AG04449 (cell line): ENCODE results near the gene FOXP1.
"Not testable (repeated sequence)": the region's sequence is repeated elsewhere in the genome, so short reads cannot be mapped to it uniquely, and the experiment has no call there.

Source experiments
- CTCF ChIA-PET: fragments of 350-600 bp; formaldehyde crosslinking; extraction: SDS; loops from one replicate; lab custom pipeline; 2021; ENCODE audit warnings: antibody characterized with exemption; lab: Yijun Ruan, JAX
- POLR2A ChIA-PET: fragments of 400-600, 350-600 bp; formaldehyde crosslinking; extraction: SDS; loops from one replicate; lab custom pipeline; 2020; ENCODE audit warnings: antibody characterized with exemption, inconsistent platforms; lab: Yijun Ruan, JAX
- DNase-seq: peaks from one replicate; pipeline ENCODE4 v3.0.0-alpha.2; 2010; ENCODE audit warnings: low read depth, low spot score
- H3K4me3 ChIP-seq: 2 replicates; pipeline ENCODE4 v1.5.1; 2011; ENCODE audit warnings: low read depth, mild to moderate bottlenecking, control low read depth, low read length
- TF ChIP-seq, protein P1 (sequence below): IDR thresholded peaks from one replicate; pipeline ENCODE4 v1.5.1; 2011; ENCODE audit warnings: mild to moderate bottlenecking, moderate library complexity, low read length, control low read depth, inconsistent platforms; ENCODE audit not compliant: insufficient read depth; ENCODE audit errors: missing control alignments

Gene FOXP1

DNA sequence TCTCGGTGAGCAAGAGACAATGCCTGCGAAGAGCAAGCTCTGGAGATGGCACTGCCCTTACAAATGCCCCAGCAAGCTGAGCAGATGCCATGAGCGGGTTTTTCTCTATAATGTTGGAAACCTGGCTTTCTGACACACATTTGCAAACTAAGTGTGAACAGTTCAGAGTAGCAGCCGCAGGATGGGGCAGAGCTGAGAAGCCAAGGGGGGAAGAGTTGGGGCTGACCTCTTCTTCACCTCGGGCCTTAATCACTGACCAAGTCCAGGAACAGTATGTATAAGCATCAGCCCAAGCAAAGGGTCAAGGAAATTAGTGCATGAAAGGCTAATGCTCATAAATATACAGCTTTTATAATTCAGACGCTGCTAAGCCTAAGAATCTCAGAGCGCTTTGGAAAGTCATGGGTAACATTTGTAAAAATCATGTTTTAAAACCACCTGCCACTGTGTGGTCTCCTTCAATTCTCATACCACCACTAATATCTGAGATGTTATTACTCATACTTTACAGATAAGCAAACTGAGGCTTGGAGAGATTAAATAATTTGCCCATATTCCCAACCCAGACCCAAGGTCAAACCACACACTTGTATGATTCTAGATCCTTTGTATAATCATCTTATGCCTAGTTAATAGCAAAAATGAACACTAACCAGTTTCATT lies 603.4 kb downstream of the FOXP1 start:
- ChIA-PET CTCF (no interaction called here), POLR2A (no interaction called here)
- TF ChIP-seq, protein P1, sequence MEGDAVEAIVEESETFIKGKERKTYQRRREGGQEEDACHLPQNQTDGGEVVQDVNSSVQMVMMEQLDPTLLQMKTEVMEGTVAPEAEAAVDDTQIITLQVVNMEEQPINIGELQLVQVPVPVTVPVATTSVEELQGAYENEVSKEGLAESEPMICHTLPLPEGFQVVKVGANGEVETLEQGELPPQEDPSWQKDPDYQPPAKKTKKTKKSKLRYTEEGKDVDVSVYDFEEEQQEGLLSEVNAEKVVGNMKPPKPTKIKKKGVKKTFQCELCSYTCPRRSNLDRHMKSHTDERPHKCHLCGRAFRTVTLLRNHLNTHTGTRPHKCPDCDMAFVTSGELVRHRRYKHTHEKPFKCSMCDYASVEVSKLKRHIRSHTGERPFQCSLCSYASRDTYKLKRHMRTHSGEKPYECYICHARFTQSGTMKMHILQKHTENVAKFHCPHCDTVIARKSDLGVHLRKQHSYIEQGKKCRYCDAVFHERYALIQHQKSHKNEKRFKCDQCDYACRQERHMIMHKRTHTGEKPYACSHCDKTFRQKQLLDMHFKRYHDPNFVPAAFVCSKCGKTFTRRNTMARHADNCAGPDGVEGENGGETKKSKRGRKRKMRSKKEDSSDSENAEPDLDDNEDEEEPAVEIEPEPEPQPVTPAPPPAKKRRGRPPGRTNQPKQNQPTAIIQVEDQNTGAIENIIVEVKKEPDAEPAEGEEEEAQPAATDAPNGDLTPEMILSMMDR = no peak
- no peak overlapping the region for H3K4me3 ChIP-seq
- no peak for DNase-seq

DNA sequence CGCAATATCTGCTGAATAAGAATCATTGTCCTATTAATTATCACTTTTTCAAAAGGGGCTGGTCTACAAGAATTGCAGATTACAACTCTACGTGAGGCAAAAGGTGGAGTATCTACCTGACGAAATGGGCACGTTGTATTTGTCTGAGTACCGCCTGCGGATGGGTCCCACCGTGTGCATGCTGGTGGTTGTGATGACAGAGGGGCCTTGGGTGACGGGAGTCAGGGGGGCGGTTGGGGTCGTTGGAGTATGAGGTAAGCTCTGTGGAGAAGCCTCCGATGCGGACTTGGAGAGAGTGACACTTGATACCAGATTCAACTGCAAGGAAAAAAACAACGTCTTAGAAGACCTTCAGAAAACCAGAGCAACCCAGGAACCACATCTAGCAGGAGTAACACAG lies 605.8 kb downstream of the FOXP1 start:
- POLR2A ChIA-PET = no interaction called here
- no peak overlapping the region for H3K4me3 ChIP-seq
- CTCF ChIA-PET = no interaction called here
- TF ChIP-seq, protein P1 = no peak
- no peak for DNase-seq

DNA sequence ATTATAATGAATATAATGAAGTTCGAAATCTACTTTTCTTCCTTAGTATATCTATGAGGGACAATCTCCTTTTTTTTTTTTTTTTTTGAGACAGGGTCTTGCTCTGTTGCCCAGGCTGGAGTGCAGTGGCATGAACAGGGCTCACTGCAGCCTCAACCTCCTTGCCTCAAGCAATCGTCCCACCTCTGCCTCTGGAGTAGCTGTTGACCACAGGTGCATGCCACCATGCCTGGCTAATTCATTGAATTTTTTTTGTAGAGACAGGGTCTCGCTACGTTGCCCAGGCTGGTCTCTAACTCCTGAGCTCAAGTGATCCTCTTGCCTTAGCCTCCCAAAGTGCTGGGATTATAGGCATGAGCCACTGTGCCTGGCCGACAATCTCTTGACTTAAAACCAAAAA lies 607.5 kb downstream of the FOXP1 start:
- H3K4me3 ChIP-seq, POLR2A ChIA-PET, DNase-seq: not testable (repeated sequence)
- CTCF ChIA-PET = interaction anchor here (1.6 kb wide), 1 partner anchor 260 kb away, joined by 3 read pairs; no protein-coding TSS in a partner anchor

DNA sequence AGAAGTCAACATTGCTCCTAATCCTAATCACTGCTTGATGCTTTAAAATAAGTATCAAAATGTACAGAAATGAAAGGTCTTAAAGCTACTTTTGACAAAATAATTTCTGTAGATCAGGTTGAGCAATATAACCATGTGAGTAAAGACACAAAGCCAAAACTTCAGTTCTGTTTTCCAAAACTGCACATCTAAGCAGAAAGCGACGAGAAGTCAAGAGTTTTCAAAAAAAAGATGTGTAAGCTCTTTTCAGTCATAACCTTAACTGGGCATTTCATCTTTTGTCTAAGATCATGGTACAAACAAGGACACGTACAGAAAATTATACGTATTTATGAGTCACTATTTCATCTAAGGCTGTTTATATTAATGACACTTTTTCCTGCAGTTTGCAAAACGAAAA lies 608.8 kb downstream of the FOXP1 start:
- DNase-seq = no peak
- CTCF ChIA-PET = no interaction called here
- POLR2A ChIA-PET = no interaction called here
- no peak overlapping the region for H3K4me3 ChIP-seq
- TF ChIP-seq, protein P1 = no peak

DNA sequence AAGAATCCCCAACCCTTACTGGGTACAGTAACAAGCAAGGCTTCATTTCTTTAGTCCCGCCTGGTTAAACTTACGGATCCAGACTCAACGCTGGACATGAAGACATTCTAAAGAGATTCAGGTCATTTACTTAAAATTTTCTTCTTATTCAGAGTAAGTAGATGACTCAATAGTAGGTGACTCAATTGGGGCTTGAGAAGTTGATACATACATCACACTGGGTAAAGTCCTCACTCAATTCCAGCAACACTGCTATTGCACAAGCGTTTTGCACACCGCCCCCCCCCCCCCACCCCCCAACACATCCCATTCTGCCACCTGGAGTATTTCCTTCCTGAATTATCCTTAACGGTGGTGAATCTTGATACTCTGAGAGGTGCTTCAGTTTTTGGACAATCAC lies 610.0 kb downstream of the FOXP1 start:
- no peak for DNase-seq
- ChIA-PET POLR2A (no interaction called here), CTCF (interaction anchor here (0.8 kb wide), 1 partner anchor 12 kb away, joined by 3 read pairs; no protein-coding TSS in a partner anchor)
- TF ChIP-seq, protein P1 = no peak
- no peak overlapping the region for H3K4me3 ChIP-seq

DNA sequence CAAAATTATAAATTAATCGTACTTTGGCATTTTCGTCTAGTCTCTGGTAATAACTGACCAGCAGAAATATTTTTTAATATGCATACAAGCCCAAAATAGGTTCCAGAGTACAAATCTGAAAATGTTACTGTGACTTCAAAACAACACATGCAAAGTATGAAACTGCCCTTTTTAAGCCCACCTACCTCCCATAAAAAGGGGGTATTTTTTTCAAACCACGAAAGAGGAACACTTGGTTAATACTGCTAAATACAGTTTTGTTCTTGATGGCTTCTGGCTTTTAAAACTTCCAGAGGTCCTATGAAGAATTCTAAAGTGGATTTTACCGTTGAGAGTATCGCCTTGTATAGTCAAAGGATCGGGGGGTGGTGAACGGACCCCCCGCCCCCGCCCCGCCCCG lies 610.7 kb downstream of the FOXP1 start:
- TF ChIP-seq, protein P1 = no peak
- H3K4me3 ChIP-seq = no peak overlapping the region
- CTCF ChIA-PET = interaction anchor here (0.8 to 1.3 kb wide), 2 partner anchors 8 to 11 kb away, joined by 3 read pairs; no protein-coding TSS in a partner anchor
- POLR2A ChIA-PET = no interaction called here
- no peak for DNase-seq

DNA sequence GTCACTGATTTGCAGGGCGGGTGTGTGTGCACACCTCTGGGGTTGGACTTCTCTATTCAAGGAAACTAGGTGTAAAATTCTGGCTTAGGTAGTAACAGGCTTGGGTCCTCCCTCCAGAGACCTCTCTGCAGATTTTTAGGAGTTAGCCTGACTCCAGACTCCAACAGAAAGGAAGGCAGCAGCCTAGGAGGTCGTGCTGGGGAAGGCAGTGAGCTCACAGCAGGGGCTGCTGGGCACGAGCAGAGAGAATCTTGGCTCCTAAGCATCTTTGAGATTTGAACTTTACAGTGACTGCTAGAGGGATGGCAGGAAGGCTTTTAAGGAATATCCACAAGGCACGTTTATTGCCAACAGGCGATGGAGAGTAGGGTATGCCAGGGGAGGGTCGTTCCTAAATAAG lies 612.6 kb downstream of the FOXP1 start:
- no peak overlapping the region for H3K4me3 ChIP-seq
- no peak for DNase-seq
- CTCF ChIA-PET = no interaction called here
- POLR2A ChIA-PET = no interaction called here
- TF ChIP-seq, protein P1 = no peak
